CD8-positive, alpha-beta memory T cell (primary cell): ENCODE measurements around the gene EFHC2. TPM values are rescaled to one million over a fixed set of nuclear protein-coding genes. Genes with fewer than 3 reads are reported as not detected.
A peak's percentile ranks its signal among the peaks of the same experiment; 100 is the strongest.

ENCODE experiments used
- CTCF ChIA-PET: fragments of 350-600 bp; sonication (Branson Sonifier 250); formaldehyde crosslinking; loops from one replicate; lab custom pipeline; 2021; ENCODE audit warnings: antibody characterized with exemption; lab: Charles Lee
- POLR2A ChIA-PET: fragments of 350-600 bp; sonication (Branson Sonifier 250); formaldehyde crosslinking; loops from one replicate; lab custom pipeline; 2021; ENCODE audit warnings: antibody characterized with exemption; lab: Charles Lee
- DNase-seq, 5 donors: peaks; one replicate each; pipeline versions ENCODE4 v3.0.0 to v3.0.0-alpha.2; 2020 to 2022; ENCODE audit warnings: mixed read lengths in 1 of 5
- H3K27ac ChIP-seq: one replicate; pipeline ENCODE4 v1.7.0; 2013; ENCODE audit warnings: low read depth, mild to moderate bottlenecking, low read length, moderate library complexity
- H3K27me3 ChIP-seq: 2 replicates; pipeline ENCODE4 v1.7.0; 2013; ENCODE audit warnings: low read length, mild to moderate bottlenecking; ENCODE audit not compliant: insufficient read depth, poor library complexity, severe bottlenecking
- H3K36me3 ChIP-seq: 2 replicates; pipeline ENCODE4 v1.7.0; 2013; ENCODE audit warnings: mild to moderate bottlenecking, low read length, moderate library complexity; ENCODE audit not compliant: insufficient read depth
- H3K4me1 ChIP-seq: 2 replicates; pipeline ENCODE4 v1.7.0; 2013; ENCODE audit warnings: mild to moderate bottlenecking, low read length, moderate library complexity; ENCODE audit not compliant: insufficient read depth
- H3K4me3 ChIP-seq: 2 replicates; pipeline ENCODE4 v1.7.0; 2013; ENCODE audit warnings: mild to moderate bottlenecking, low read length
- H3K9me3 ChIP-seq: 2 replicates; pipeline ENCODE4 v1.7.0; 2013; ENCODE audit warnings: mild to moderate bottlenecking, low read length
- H3K27ac Mint-ChIP-seq, 8 donors: one replicate each; pipeline ENCODE4 v1.8.0; 2020 to 2021; ENCODE audit warnings: mixed read lengths in 8 of 8, mild to moderate bottlenecking in 6 of 8, inconsistent platforms in 3 of 8, moderate library complexity in 3 of 8
- H3K27me3 Mint-ChIP-seq, 2 donors: one replicate each; pipeline ENCODE4 v1.8.0; 2020 to 2021; ENCODE audit warnings: mixed read lengths in 2 of 2, mild to moderate bottlenecking in 1 of 2, moderate library complexity in 1 of 2
- H3K36me3 Mint-ChIP-seq, 3 donors: one replicate each; pipeline ENCODE4 v1.8.0; 2020 to 2021; ENCODE audit warnings: mixed read lengths in 3 of 3, inconsistent platforms in 1 of 3, mild to moderate bottlenecking in 1 of 3
- H3K4me1 Mint-ChIP-seq, 3 donors: one replicate each; pipeline ENCODE4 v1.8.0; 2020 to 2021; ENCODE audit warnings: mixed read lengths in 3 of 3, inconsistent platforms in 1 of 3, mild to moderate bottlenecking in 1 of 3
- H3K4me3 Mint-ChIP-seq, 7 donors: one replicate each; pipeline ENCODE4 v1.8.0; 2020 to 2021; ENCODE audit warnings: mixed read lengths in 7 of 7, mild to moderate bottlenecking in 6 of 7, moderate library complexity in 4 of 7, inconsistent platforms in 2 of 7
- H3K9me3 Mint-ChIP-seq, 5 donors: one replicate each; pipeline ENCODE4 v1.8.0; 2020 to 2022; ENCODE audit warnings: mixed read lengths in 5 of 5, mild to moderate bottlenecking in 3 of 5, moderate library complexity in 2 of 5, inconsistent platforms in 1 of 5
- polyA plus RNA-seq: library from polyadenylated mRNA; unstranded; fragments of 300-500 nt; fragmentation: Illumina TruSeq; gene quantifications from one replicate; pipeline ENCODE4 v1.2.3, GENCODE V29; 2021
- total RNA-seq, 2 experiments: library from RNA; stranded (reverse); gene quantifications; one replicate each; pipeline ENCODE4 v1.2.3, GENCODE V29; 2021

Gene EFHC2
- total and polyA plus RNA-seq, 3 experiments from 2014 or later = 0.18 to 3.5 (median 0.20) TPM

- CTCF ChIA-PET = no interaction called here
- peaks cover 0 to 2% (median 1%) of the 10 kb centered on the region in 3 donors for H3K36me3 Mint-ChIP-seq
- POLR2A ChIA-PET = no interaction called here
Observed at GRCh38 chrX:44234116-44234515, 109.4 kb downstream of the EFHC2 start.

GRCh38 chrX:44232081-44232480, 111.4 kb downstream of the EFHC2 start:
- Histone ChIP-seq H3K4me3 (no peak overlapping the region), H3K27ac (no peak overlapping the region), H3K27me3 (no peaks in the 10 kb centered on the region), H3K9me3 (no peaks in the 10 kb centered on the region), H3K4me1 (no peaks in the 10 kb centered on the region), H3K36me3 (no peaks in the 10 kb centered on the region)
- peaks cover 0 to 2% of the 10 kb centered on the region in 2 donors for H3K27me3 Mint-ChIP-seq
- H3K4me3 Mint-ChIP-seq = no peak overlapping the region
- DNase-seq = no peak
- H3K27ac Mint-ChIP-seq = peak overlapping the region in 1 of 8 donors; percentile 54
- ChIA-PET POLR2A (no interaction called here), CTCF (no interaction called here)
- no peaks in the 10 kb centered on the region for H3K9me3 Mint-ChIP-seq
- peaks cover 0 to 2% (median 1%) of the 10 kb centered on the region in 3 donors for H3K36me3 Mint-ChIP-seq
- peaks cover 4 to 9% (median 6%) of the 10 kb centered on the region in 3 donors for H3K4me1 Mint-ChIP-seq

More at GRCh38 chrX:44234116-44234515, 109.4 kb downstream of the EFHC2 start:
- Mint-ChIP-seq H3K27me3 (peaks cover 0 to 7% of the 10 kb centered on the region in 2 donors), H3K4me1 (peaks cover 4% of the 10 kb centered on the region in 3 donors), H3K4me3 (no peak overlapping the region), H3K9me3 (no peaks in the 10 kb centered on the region), H3K27ac (no peak overlapping the region)
- H3K36me3 ChIP-seq = no peaks in the 10 kb centered on the region
- no peak overlapping the region for H3K4me3 ChIP-seq
- no peak overlapping the region for H3K27ac ChIP-seq
- no peak for DNase-seq
- H3K4me1 ChIP-seq = no peaks in the 10 kb centered on the region
- no peaks in the 10 kb centered on the region for H3K9me3 ChIP-seq
- no peaks in the 10 kb centered on the region for H3K27me3 ChIP-seq

- Mint-ChIP-seq H3K4me1 (peaks cover 0 to 4% (median 3%) of the 10 kb centered on the region in 3 donors), H3K4me3 (no peak overlapping the region), H3K27me3 (peaks cover 0 to 6% of the 10 kb centered on the region in 2 donors), H3K9me3 (no peaks in the 10 kb centered on the region), H3K27ac (no peak overlapping the region), H3K36me3 (peaks cover 0 to 2% (median 1%) of the 10 kb centered on the region in 3 donors)
- Histone ChIP-seq H3K27me3 (no peaks in the 10 kb centered on the region), H3K9me3 (no peaks in the 10 kb centered on the region), H3K36me3 (no peaks in the 10 kb centered on the region), H3K27ac (no peak overlapping the region), H3K4me1 (no peaks in the 10 kb centered on the region), H3K4me3 (no peak overlapping the region)
- ChIA-PET POLR2A (no interaction called here), CTCF (interaction anchor here (1.0 kb wide), 1 partner anchor 15 kb away, joined by 3 read pairs; no protein-coding TSS in a partner anchor)
- no peak for DNase-seq
Observed at GRCh38 chrX:44228621-44229020, 114.9 kb downstream of the EFHC2 start.

GRCh38 chrX:44227991-44228390, 115.5 kb downstream of the EFHC2 start:
- peaks cover 0 to 9% of the 10 kb centered on the region in 2 donors for H3K27me3 Mint-ChIP-seq
- no peaks in the 10 kb centered on the region for H3K27me3 ChIP-seq
- no peak overlapping the region for H3K27ac ChIP-seq
- POLR2A ChIA-PET = no interaction called here
- no peak for DNase-seq
- H3K4me3 Mint-ChIP-seq = no peak overlapping the region
- no peaks in the 10 kb centered on the region for H3K9me3 ChIP-seq
- H3K4me1 ChIP-seq = no peaks in the 10 kb centered on the region
- H3K36me3 Mint-ChIP-seq = peaks cover 0 to 2% (median 1%) of the 10 kb centered on the region in 3 donors
- H3K9me3 Mint-ChIP-seq = no peaks in the 10 kb centered on the region
- CTCF ChIA-PET = no interaction called here
- H3K4me1 Mint-ChIP-seq = peaks cover 0 to 4% (median 3%) of the 10 kb centered on the region in 3 donors
- H3K27ac Mint-ChIP-seq = peak overlapping the region in 1 of 8 donors; percentile 47
- no peak overlapping the region for H3K4me3 ChIP-seq
- no peaks in the 10 kb centered on the region for H3K36me3 ChIP-seq

GRCh38 chrX:44225667-44226066, 117.8 kb downstream of the EFHC2 start:
- Histone ChIP-seq H3K4me3 (no peak overlapping the region), H3K27me3 (no peaks in the 10 kb centered on the region), H3K27ac (no peak overlapping the region), H3K4me1 (no peaks in the 10 kb centered on the region), H3K9me3 (no peaks in the 10 kb centered on the region), H3K36me3 (no peaks in the 10 kb centered on the region)
- POLR2A ChIA-PET = no interaction called here
- H3K27ac Mint-ChIP-seq = no peak overlapping the region
- H3K27me3 Mint-ChIP-seq = peaks cover 0 to 16% of the 10 kb centered on the region in 2 donors
- DNase-seq = no peak
- H3K9me3 Mint-ChIP-seq = no peaks in the 10 kb centered on the region
- CTCF ChIA-PET = no interaction called here
- H3K36me3 Mint-ChIP-seq = peaks cover 0 to 2% (median 0%) of the 10 kb centered on the region in 3 donors
- H3K4me1 Mint-ChIP-seq = peaks cover 0 to 4% (median 3%) of the 10 kb centered on the region in 3 donors
- no peak overlapping the region for H3K4me3 Mint-ChIP-seq

- peaks cover 0 to 16% of the 10 kb centered on the region in 2 donors for H3K27me3 Mint-ChIP-seq
- H3K4me3 Mint-ChIP-seq = no peak overlapping the region
- peaks cover 0 to 2% (median 0%) of the 10 kb centered on the region in 3 donors for H3K36me3 Mint-ChIP-seq
- CTCF ChIA-PET = no interaction called here
- H3K4me1 Mint-ChIP-seq = peaks cover 0 to 4% (median 3%) of the 10 kb centered on the region in 3 donors
- POLR2A ChIA-PET = no interaction called here
- H3K4me1 ChIP-seq = no peaks in the 10 kb centered on the region
- H3K9me3 Mint-ChIP-seq = no peaks in the 10 kb centered on the region
- no peak overlapping the region for H3K4me3 ChIP-seq
- no peaks in the 10 kb centered on the region for H3K36me3 ChIP-seq
- no peak overlapping the region for H3K27ac ChIP-seq
- no peaks in the 10 kb centered on the region for H3K9me3 ChIP-seq
- no peak overlapping the region for H3K27ac Mint-ChIP-seq
- H3K27me3 ChIP-seq = no peaks in the 10 kb centered on the region
- no peak for DNase-seq
Observed at GRCh38 chrX:44224760-44225159, 118.7 kb downstream of the EFHC2 start.

- H3K4me3 ChIP-seq = no peak overlapping the region
- Mint-ChIP-seq H3K4me3 (no peak overlapping the region), H3K36me3 (peaks cover 0 to 2% (median 0%) of the 10 kb centered on the region in 3 donors), H3K27me3 (peaks cover 0 to 16% of the 10 kb centered on the region in 2 donors), H3K27ac (no peak overlapping the region), H3K9me3 (no peaks in the 10 kb centered on the region), H3K4me1 (peaks cover 0 to 4% (median 3%) of the 10 kb centered on the region in 3 donors)
- H3K4me1 ChIP-seq = no peaks in the 10 kb centered on the region
- POLR2A ChIA-PET = no interaction called here
- no peaks in the 10 kb centered on the region for H3K9me3 ChIP-seq
- H3K27me3 ChIP-seq = no peaks in the 10 kb centered on the region
- no peak for DNase-seq
- CTCF ChIA-PET = no interaction called here
- H3K36me3 ChIP-seq = no peaks in the 10 kb centered on the region
- no peak overlapping the region for H3K27ac ChIP-seq
Observed at GRCh38 chrX:44223150-44223549, 120.3 kb downstream of the EFHC2 start.

- H3K9me3 ChIP-seq = no peaks in the 10 kb centered on the region
- CTCF ChIA-PET = no interaction called here
- no peak for DNase-seq
- H3K36me3 ChIP-seq = no peaks in the 10 kb centered on the region
- H3K36me3 Mint-ChIP-seq = no peaks in the 10 kb centered on the region
- no peaks in the 10 kb centered on the region for H3K4me1 Mint-ChIP-seq
- no peak overlapping the region for H3K4me3 ChIP-seq
- no peak overlapping the region for H3K4me3 Mint-ChIP-seq
- POLR2A ChIA-PET = no interaction called here
- H3K9me3 Mint-ChIP-seq = no peaks in the 10 kb centered on the region
- no peak overlapping the region for H3K27ac Mint-ChIP-seq
- no peak overlapping the region for H3K27ac ChIP-seq
- no peaks in the 10 kb centered on the region for H3K27me3 ChIP-seq
- peaks cover 0 to 23% of the 10 kb centered on the region in 2 donors for H3K27me3 Mint-ChIP-seq
- no peaks in the 10 kb centered on the region for H3K4me1 ChIP-seq
Observed at GRCh38 chrX:44218465-44218864, 125.0 kb downstream of the EFHC2 start.
